ENCODE results near the gene CELA2A.
"Not testable (repeated sequence)": the region's sequence is repeated elsewhere in the genome, so short reads cannot be mapped to it uniquely, and the experiment has no call there.

CELA2A gene

DNA sequence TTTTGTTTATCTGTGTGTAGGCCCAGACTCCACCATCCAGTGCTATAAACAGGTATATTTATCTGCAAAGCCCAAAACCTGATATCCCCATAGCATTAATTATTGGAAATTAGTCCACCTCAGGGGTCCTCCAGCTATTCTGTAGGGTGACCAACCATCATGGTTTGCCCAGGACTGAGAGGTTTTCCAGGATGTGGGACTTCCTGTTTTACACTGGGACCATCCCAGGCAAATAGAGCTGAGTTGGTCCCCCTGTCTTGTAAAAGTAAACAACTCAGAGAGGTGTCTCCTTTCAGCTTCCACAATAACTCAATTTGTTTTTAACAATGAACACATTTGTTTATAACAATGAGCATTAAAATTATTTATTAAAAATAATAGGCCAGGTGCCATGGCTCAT lies 11.6 kb downstream of the CELA2A start:
- DNase-seq (ENCODE audit: low read depth): no peak

DNA sequence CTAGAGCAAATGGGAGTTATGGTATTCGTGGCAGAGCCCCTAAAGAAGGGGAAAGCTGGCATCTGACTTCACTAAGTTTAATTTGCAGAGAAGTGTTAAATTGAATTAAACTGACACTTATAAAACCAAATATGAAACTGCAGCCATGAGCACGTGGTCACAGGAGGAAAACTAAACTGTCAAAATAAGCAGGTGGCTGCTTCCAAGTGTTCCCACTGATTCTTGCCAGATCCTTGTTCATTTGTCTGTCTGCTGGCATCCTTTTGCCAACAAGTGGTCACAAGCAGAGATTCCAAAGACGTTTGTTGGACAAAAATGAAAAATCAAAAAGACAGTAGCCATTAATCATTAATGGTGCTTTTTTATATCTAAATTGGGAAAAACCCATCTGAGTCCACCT lies 12.8 kb downstream of the CELA2A start:
- DNase-seq (ENCODE audit: low read depth): no peak

DNA sequence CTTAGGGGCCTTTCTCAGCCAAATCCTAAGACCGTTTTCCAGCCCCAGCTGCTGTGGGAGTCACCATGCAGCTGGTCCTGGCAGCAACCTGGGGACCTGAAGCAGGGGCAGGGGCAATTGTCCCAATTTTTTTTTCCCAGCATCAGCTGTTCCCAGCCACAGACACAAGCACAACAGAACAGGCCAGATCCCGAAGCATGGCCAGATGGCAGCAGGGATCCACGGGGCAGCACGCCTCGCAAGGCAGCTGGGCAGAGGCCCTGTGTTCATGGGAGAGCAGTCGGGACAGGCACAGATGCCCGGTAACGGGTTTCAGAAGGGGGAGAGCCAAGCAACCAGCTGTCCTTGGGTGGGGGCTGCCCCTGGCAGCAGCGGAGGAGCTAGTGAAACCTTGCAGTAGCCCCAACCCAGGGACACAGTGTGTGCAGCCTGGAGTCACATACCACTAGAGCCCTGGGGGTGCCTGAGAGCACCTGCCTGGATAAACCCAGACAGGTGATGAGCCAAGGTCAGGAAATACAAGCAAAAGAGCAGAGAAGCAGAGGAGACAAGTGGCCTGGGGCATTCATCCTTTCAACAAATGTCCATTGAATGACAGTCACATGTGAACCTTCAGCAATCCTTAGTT lies 13.4 kb downstream of the CELA2A start:
- not testable (repeated sequence) for DNase-seq (ENCODE audit: low read depth)

DNA sequence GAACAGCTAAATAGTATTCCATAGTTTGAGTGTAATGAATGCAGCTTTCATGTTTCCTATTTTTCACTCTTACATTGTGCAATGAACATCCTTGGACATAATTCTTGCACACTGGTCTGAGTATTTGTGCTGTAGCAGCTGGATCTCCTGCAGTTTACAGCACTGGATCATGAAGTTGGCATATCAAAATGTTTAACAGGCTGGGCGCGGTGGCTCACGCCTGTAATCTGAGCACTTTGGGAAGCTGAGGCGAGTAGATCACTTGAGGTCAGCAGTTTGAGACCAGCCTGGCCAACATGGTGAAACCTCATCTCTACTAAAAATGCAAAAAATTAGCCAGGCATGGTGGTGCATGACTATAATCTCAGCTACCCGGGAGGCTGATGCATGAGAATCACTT lies 14.5 kb downstream of the CELA2A start:
- not testable (repeated sequence) for DNase-seq (ENCODE audit: low read depth)

DNA sequence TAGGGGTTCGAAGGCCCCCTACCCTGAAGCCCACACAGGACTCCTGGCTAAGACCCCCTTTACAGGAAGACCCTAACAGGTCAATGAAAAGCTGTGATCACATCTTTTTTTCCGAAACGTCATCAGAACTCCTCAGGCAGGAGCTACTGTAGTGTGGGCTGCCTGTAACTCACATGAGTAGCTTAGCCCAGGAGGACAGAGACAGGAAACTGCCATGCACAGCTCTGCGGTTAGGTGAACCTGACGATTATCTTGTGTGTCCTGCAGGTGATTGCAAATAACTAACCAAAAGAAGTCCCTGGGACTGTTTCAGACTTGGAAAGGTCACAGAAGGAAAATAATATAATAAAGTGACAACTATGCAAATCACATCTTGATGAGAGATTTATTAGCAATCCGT lies 15.2 kb downstream of the CELA2A start:
- DNase-seq (ENCODE audit: low read depth): not testable (repeated sequence)

DNA sequence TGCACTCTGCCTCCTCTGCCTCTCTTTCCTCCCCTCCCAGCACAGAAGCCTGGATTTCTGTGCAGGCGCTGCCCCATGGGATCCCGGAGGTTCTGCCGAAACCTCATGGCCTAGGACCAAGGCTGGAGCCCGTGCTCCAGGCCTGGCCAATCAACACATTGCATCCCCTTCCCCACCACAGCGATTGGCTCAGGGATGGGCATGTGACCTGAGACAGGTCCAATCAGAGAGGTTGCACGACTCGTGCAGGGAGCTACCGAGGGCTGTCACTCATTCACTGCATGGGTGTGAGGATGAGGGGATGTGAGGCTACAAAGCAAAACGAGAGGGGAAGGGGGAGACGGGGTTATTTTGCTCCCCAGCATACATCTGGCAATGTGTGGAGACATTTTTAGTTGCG lies 16.1 kb downstream of the CELA2A start:
- no peak for DNase-seq (ENCODE audit: low read depth)

DNA sequence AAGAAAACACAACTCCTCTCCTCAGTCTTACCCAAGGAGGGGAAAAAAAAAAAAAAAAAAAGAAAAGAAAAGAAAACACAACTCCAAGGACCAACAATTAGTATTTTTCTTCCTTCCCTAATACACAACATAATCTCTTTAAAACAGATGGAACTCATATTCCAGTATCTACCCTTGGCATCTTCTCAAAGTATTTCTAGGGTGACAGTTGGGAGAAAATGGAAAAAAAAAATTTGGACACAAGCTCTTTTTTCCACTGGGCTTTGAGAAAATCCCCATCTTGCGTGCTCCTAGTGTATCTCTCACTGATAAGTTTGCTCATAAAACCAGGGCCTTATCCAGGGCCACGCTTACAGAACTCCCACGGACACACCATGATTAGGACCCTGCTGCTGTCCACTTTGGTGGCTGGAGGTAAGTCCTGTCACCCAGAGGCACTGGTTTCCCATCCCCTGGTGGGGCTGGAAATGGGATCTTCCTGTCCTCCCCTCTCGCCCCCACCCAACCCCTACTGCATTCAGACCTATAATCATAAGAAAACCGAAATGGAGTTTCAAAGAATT lies 19.3 kb downstream of the CELA2A start, which contains the start of gene CELA2B:
Gene CELA2B, plus strand, starts transcription at position 353 of the 563 bp plus-strand sequence. Its CDS starts 22 bp downstream, at position 375.
- no peak for DNase-seq (ENCODE audit: low read depth)

DNA sequence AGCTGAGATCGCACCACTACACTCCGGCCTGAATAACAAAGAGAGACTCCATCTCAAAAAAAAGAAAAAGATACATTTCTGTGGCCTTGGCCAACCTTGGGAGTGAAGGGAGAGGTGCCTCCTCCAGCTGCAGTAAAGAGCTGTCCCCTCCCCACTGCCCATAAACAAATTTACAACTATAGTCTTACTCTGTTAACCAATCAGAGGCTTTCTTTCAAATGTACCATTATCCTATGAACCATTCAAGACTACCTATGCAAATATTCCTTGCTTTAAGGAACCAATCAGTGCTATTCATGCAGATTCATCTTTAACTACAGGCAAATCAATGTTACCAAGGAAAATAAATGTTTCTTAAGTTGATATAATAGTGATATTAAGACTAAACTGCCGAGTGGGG lies 20.4 kb downstream of the CELA2A start:
- DNase-seq (ENCODE audit: low read depth): no peak

DNA sequence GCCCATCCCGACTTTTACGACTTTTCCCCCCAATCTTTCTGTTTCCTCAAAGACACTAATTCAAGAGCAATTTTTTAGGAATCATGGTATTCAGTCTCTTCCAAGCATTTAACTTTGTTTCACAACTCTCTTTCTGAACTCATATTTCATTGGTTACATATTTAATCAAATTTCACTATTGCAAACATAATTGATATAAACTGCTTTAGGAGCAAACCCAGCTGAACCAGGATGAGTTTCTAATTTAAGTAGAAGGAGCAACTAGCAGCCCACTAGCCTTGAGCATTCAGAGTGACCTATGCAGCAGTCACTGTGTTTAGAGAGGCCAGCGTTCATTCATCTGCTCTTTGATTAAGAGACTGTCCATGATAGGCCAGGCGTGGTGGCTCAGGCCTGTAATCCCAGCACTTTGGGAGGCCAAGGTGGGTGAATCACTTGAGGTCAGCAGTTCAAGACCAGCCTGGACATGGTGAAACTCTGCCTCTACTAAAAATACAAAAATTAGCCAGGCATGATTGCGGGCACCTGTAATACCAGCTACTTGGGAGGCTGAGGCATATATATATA lies 21.2 kb downstream of the CELA2A start:
- DNase-seq (ENCODE audit: low read depth): no peak

DNA sequence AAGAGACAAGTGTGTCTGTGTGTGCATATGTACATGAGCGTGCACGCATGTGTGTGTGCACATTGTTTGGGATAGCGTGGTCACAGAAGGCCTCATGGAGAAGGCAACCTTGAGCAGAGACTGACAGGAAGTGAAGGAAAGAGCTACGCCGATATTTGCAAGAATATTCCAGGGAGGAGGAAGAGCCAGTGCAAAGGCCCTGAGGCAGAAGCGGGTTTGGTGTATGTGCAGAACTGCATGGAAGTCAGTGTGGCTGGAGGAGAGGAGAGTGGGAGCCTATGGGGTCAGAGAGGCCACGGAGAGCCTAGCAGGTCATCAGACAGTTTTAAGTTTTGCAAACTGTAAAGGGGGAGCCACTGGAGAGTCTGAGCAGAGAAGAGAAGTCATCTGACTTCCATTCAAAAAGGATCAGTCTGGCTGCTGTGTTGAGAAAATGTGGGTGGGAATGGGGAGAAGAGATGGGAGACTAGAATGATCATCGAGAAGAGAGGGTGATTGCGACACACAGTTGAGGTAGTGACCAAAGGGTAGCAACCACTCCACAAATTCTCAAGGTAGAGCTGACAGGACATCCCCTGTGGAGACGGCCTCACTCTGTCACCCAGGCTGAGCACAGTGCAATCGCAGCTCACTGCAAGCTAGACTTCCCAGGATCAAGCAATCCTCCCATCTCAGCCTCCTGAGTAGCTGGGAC lies 23.3 kb downstream of the CELA2A start:
- no peak for DNase-seq (ENCODE audit: low read depth)

DNA sequence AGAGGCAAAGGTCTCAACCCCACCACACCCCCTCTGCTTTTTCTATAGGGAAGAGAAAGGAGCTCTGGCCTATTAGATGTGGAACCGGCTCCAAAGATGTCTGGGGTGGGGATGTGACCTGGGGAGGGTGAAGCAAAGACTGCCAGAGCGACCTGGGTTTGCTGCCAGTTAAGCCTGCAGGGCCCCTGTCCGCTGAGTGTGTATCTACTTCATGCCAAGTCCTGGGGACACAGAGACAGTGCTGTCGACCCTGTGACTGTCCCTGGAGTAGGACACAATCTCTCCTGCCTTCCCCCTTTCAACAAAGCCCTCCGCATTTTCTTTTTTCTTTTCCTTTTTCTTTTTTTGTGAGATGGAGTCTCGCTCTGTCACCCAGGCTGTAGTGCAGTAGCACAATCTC lies 25.9 kb downstream of the CELA2A start:
- not testable (repeated sequence) for DNase-seq (ENCODE audit: low read depth)

DNA sequence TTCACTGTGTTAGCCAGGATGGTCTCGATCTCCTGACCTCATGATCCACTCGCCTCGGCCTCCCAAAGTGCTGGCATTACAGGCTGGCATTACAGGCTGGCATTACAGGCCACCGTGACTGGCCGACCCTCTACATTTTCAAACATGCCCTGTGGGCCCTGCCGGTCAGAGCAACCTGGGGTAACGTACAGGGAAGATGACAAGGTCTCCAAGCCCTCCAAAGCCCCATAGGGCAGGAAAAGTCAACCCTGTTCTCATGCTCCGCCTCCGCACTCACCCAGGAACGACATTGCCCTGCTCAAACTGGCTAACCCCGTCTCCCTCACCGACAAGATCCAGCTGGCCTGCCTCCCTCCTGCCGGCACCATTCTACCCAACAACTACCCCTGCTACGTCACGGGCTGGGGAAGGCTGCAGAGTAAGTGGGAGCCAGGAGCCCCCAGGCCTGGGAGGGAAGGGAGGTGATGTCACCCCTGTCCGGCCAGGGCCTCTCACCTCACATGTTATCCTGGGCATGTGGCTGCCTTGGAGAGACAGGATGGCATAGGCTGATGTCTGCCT lies 26.5 kb downstream of the CELA2A start:
- not testable (repeated sequence) for DNase-seq (ENCODE audit: low read depth)

DNA sequence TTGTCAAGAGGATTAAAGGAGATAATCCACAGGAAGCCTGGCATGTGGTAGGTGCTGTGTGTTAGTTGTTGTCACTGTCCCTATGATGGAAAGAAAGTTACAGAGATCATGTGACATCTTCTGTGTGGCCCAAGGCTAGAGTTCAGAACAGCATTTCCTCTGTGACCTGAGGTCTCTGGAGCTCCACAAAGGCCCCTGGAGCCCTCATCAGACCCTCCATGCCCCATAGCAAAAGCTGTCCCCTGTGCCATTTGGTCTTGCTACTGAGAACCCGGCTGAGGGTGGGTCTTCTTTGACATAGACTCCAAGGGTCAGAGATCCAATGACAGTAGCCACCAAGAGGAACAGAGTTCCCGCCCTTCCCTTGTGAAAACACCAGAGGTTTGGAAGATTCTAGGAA lies 27.4 kb downstream of the CELA2A start:
- no peak for DNase-seq (ENCODE audit: low read depth)

DNA sequence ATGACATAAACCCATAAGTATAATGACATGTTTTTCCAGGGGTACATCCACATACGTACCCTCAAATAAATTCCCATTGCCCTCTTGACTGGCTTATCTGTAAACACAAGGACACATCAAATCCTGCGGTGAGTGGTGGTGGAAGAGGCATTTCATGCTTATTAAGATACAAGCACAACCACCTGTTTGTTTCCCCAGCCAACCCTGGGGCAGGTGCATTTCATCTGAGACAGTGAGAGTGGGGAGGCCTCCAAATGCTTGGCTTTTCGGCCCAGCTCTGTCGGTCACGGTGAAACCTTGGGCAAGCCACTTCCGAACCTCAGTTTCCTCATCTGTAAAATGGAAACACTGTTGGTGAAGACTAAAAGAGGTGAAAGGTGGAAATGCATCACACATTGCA lies 27.9 kb downstream of the CELA2A start:
- not testable (repeated sequence) for DNase-seq (ENCODE audit: low read depth)

DNA sequence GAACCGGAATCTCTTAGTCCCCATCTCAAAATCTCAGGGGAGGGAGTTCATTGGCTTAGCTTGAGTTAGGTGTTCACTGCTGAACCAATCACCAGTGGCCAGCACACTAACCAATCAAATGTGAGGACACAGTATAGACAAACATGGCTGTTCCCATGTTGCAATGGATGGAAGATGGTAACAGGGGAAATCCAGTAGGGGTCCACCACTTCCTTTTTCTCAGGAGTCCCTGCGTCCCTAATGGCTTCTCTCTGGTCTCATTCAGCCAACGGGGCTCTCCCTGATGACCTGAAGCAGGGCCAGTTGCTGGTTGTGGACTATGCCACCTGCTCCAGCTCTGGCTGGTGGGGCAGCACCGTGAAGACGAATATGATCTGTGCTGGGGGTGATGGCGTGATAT lies 29.1 kb downstream of the CELA2A start:
- no peak for DNase-seq (ENCODE audit: low read depth)

DNA sequence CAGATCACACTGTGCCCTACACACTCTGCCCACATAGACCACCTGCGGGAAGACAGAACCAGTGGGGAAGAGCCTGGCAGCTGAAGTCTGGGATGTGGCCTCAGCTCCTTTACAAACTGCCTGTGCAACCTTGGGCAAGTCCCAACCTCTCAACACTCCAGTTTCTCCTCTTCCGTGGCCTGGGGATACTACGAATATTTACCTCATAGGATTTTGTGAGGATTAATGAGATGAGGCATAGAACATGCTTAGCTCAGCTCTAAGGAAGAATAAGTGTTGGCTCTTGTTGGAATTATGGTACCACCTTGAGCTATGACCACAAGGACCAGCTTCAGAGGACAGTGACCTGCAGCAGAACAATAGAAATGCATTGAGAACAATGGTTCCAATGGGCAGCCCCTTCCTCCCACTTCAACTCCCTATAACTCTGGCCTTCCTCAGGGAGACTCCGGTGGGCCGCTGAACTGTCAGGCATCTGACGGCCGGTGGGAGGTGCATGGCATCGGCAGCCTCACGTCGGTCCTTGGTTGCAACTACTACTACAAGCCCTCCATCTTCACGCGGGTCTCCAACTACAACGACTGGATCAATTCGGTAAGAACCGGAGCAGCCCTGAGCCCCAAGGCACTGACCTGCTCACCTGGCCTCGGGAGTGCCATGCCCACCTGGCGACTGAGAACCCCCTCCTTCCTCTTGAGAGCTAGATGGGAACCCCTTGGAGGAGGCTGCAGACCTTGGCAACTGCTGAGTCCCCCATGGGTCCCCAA lies 30.5 kb downstream of the CELA2A start:
- not testable (repeated sequence) for DNase-seq (ENCODE audit: low read depth)

DNA sequence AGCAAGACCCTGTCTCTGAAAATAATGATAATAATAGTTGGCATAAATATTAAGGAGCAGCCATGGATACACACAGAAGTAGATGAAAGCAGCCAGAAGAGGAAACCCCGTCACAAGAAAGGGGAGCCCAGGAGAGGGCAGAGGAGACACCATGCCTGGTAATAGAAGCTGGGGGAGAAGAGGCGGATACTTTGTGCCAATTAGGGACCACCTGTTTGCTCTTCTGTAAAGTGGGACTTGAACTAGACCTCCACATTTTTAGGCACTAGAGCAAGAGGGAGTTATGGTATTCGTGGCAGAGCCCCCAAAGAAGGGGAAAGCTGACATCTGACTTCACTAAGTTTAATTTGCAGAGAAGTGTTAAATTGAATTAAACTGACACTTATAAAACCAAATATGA lies 31.8 kb downstream of the CELA2A start:
- DNase-seq (ENCODE audit: low read depth): no peak

DNA sequence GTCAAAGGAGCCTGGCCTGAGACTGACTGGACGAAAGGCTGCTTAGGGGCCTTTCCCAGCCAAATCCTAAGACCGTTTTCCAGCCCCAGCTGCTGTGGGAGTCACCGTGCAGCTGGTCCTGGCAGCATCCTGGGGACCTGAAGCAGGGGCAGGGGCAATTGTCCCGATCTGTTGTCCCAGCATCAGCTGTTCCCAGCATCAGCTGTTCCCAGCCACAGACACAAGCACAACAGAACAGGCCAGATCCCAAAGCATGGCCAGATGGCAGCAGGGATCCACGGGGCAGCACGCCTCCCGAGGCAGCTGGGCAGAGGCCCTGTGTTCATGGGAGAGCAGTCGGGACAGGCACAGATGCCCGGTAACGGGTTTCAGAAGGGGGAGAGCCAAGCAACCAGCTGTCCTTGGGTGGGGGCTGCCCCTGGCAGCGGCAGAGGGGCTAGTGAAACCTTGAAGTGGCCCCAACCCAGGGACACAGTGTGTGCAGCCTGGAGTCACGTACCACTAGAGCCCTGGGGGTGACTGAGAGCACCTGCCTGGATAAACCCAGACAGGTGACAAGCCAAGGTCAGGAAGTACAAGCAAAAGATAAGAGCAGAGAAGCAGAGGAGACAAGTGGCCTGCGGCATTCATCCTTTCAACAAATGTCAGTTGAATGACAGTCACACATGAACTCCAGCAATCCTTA lies 32.7 kb downstream of the CELA2A start:
- DNase-seq (ENCODE audit: low read depth): no peak

DNA sequence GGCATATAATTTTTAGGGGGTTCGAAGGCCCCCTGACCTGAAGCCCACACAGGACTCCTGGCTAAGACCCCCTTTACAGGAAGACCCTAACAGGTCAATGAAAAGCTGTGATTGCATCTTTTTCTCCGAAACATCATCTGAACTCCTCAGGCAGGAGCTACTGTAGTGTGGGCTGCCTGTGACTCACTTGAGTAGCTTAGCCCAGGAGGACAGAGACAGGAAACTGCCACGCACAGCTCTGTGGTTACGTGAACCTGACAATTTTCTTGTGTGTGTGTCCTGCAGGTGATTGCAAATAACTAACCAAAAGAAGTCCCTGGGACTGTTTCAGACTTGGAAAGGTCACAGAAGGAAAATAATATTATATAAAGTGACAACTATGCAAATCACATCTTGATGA lies 34.5 kb downstream of the CELA2A start:
- not testable (repeated sequence) for DNase-seq (ENCODE audit: low read depth)

DNA sequence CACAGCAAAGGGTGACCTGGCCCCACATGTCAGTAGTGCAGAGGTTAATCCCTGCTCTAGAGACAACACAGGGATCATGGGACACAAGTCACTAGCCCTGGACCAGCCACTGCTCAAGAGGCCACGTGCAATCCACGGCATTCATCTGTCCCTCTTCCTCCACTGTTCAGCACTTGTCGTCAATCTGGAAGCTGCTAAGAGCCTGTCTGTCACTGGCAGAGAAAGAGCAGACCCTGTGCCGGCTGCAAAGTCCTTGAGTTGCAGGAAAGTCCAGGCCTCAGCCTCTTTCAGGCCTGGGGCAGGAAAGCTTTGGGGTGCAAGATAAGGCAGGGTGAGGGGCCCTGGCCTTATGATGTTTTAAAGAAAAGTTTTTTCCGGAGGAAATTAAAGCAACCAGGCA lies 36.1 kb downstream of the CELA2A start:
- DNase-seq (ENCODE audit: low read depth): no peak

DNA sequence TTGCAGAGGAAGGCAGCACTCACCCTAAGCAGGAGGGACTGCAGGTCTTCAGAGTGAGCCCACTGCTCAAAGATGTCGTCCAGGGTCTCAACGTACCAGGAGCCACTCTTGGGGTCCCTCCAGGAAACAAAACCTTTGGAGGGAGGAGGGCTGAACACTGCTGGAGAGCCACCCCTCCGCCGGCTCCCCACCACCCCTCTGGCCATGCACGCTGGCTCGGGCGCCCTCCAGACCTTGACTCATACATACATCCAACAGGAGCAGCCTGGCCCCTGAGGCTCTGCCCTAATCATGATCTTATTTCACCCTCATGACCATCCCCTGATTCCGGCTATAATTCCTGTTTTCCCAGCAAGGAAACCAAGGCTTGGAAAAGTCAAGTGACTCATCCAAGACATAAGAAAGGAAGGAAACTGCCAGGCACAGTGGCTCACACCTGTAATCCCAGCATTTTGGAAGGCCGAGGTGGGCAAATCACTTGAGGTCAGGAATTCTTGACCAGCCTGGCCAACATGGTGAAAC lies 37.4 kb downstream of the CELA2A start:
- DNase-seq (ENCODE audit: low read depth): no peak

Data from HS-27A (cell line).